ENCODE data around the gene ATP5MC3.

Gene ATP5MC3

GRCh38 chr2:175218551-175218950, 37.0 kb upstream of the ATP5MC3 start (continued):
- TF ChIP-seq POU6F1 (CRISPR knock-in tag; IDR thresholded peaks at IDR 0.05; ENCODE audit: borderline replicate concordance, low read depth): no peak
- TF ChIP-seq ZNF70 (CRISPR knock-in tag; IDR thresholded peaks at IDR 0.05): no peak
- TF ChIP-seq ISL1 (CRISPR knock-in tag; IDR thresholded peaks at IDR 0.05): no peak
- TF ChIP-seq ZNF565 (CRISPR knock-in tag; conservative IDR thresholded peaks at IDR 0.05; ENCODE audit: low read depth): no peak
- no peak for TF ChIP-seq OSR1 (CRISPR knock-in tag; IDR thresholded peaks at IDR 0.05)
- no peak for TF ChIP-seq PATZ1 (CRISPR knock-in tag; IDR thresholded peaks at IDR 0.05; ENCODE audit: borderline replicate concordance)
- TF ChIP-seq TOX (CRISPR knock-in tag; IDR thresholded peaks at IDR 0.05; ENCODE audit: borderline replicate concordance): no peak
- no peak for TF ChIP-seq ZNF8 (CRISPR knock-in tag; IDR thresholded peaks at IDR 0.05)
- TF ChIP-seq TCF4 (CRISPR knock-in tag; IDR thresholded peaks at IDR 0.05; ENCODE audit: borderline replicate concordance): no peak
- TF ChIP-seq GLIS3 (CRISPR knock-in tag; IDR thresholded peaks at IDR 0.05): no peak
- TF ChIP-seq ZFP3 (CRISPR knock-in tag; IDR thresholded peaks at IDR 0.05): no peak
- no peak for TF ChIP-seq RARB (CRISPR knock-in tag; IDR thresholded peaks at IDR 0.05)

GRCh38 chr2:175207741-175208438, 26.4 kb upstream of the ATP5MC3 start:
- no peak for TF ChIP-seq ARNTL (CRISPR knock-in tag; IDR thresholded peaks at IDR 0.05; ENCODE audit: borderline replicate concordance, low read depth)
- TF ChIP-seq CREB5 (CRISPR knock-in tag; IDR thresholded peaks at IDR 0.05; ENCODE audit: low read depth): no peak
- TF ChIP-seq CSDC2 (CRISPR knock-in tag; IDR thresholded peaks at IDR 0.05): no peak
- no peak for TF ChIP-seq ZC3H10 (CRISPR knock-in tag; IDR thresholded peaks at IDR 0.05)
- no peak for TF ChIP-seq POU6F1 (CRISPR knock-in tag; IDR thresholded peaks at IDR 0.05; ENCODE audit: borderline replicate concordance, low read depth)
- TF ChIP-seq TSHZ2 (CRISPR knock-in tag; IDR thresholded peaks at IDR 0.05): no peak
- TF ChIP-seq ZFP3 (CRISPR knock-in tag; IDR thresholded peaks at IDR 0.05): no peak
- no peak for TF ChIP-seq ISL1 (CRISPR knock-in tag; IDR thresholded peaks at IDR 0.05)
- no peak for ATAC-seq

GRCh38 chr2:175206866-175207265, 25.4 kb upstream of the ATP5MC3 start:
- TF ChIP-seq BACH2 (CRISPR knock-in tag; IDR thresholded peaks at IDR 0.05; ENCODE audit: borderline replicate concordance): no peak
- TF ChIP-seq PPARA (CRISPR knock-in tag; IDR thresholded peaks at IDR 0.05; ENCODE audit: borderline replicate concordance): no peak
- no peak for TF ChIP-seq POU6F1 (CRISPR knock-in tag; IDR thresholded peaks at IDR 0.05; ENCODE audit: borderline replicate concordance, low read depth)
- no peak for ATAC-seq
